GM21619 (cell line): ENCODE measurements around the gene IKZF4.
A peak's percentile ranks its signal among the peaks of the same experiment; 100 is the strongest.
"Not testable (repeated sequence)": the region's sequence is repeated elsewhere in the genome, so short reads cannot be mapped to it uniquely, and the experiment has no call there.

Experiments used
- ATAC-seq: cut with Tn5 transposase; IDR thresholded peaks from one replicate; pipeline ENCODE4 v1.9.1; 2021; ENCODE audit not compliant: unreplicated experiment

IKZF4 gene

DNA sequence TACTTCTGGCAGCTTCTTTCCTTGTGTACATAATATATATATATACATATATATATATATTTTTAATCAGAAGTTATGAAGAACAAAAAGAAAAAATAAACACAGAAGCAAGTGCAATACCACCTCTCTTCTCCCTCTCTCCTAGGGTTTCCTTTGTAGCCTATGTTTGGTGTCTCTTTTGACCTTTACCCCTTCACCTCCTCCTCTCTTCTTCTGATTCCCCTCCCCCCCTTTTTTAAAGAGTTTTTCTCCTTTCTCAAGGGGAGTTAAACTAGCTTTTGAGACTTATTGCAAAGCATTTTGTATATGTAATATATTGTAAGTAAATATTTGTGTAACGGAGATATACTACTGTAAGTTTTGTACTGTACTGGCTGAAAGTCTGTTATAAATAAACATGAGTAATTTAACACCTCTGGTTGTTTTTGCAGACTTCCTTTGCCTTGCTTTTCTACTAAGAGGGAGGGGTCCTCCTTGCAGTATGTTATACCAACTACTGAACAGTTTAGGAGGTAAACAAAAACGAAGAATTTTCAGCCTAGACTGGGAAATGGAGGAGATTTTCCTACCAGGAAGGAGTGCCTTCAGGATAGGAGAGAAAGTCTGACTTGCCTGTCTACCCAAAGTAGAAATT lies 17.3 kb downstream of the IKZF4 start:
- ATAC-seq, result no peak

DNA sequence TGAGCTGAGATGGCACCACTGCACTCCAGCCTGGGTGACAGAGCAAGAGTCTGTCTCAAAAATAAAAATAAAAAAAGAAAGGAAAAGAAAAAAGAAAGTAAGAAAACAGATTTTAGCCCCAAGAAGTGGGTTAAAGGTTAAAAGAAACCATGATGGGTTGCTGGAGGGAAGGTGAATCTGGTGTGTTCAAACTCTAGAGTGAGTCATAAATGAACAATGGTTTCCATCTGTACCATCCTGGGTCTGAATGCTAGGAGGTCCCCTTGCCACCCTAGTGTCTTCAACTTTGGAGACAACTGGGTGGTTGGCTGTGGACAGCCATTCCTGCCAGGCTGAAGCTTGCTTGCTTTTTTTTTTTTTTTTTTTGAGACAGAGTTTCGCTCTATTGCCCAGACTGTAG lies 19.3 kb downstream of the IKZF4 start:
- ATAC-seq, result no peak

DNA sequence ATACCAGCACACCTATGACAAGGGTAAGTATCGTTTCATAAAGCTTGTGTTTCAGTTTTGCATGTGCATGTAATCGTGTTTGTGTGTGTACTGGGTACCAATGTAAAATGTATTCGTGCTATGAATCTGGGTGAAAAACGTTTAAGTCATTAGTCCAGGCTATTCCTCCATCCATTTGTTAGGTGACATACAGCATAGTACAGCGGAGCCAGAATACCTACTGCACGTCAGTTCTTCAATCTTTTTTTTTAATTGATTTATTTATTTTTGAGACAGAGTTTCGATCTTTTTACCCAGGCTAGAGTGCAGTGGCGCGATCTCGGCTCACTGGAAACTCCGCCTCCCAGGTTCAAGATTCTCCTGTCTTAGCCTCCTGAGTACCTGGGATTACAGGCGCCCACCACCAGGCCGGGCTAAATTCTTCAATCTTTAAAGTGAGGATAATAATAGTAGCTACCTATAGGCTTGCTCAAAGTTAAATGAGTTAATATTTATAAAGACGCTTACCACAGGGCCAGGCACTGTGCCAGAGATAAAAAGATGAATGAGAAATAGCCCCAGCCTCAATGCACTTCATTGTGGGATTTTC lies 20.2 kb downstream of the IKZF4 start:
- ATAC-seq, result no peak

DNA sequence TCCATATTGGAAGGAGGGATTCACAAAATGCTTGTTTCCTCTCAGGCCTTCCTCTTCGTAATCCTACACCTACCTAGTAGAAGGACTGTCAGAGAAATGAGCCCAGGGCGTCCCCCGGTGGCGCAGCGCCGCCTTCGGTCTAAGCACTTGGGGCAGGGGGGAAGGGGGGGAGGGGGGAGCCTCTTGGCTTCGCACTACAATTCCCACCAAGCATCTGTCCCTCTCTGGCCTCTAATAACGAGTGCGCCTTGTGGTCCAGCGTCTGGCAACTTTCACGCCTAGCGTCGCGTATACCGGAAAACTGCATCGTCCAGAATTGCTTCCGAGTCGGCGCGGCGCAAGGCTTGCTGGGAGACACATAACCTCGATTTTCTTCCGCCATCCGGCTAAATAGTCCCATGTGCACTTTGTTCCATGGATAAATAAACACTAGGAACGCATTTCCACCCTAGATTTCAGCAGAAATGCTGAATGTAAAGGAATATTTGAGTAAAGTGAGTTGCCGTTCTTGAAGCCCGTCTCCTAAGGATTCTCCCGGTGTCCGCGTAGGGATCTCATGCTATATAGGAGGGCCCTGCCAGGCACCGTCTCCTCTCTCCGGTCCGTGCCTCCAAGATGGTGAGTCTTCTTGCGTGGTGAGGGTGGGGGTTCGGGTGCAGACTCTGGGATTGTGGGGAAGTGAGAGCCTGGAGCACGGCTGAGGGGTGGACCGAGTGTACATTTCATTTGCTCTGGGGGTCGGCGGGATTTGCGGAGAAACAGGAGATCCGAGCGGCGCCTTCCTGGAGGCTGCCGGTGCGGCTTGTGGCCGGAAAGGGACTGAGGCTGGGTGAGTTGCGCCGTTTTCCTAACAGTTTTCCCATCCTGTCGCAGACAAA lies 20.9 kb downstream of the IKZF4 start, which contains the start of gene RPS26:
TSS of gene RPS26 (plus strand) at position 367 of the 878 bp plus-strand sequence. CDS start at position 616, 249 bp downstream.
- peak; percentile 91 for ATAC-seq

DNA sequence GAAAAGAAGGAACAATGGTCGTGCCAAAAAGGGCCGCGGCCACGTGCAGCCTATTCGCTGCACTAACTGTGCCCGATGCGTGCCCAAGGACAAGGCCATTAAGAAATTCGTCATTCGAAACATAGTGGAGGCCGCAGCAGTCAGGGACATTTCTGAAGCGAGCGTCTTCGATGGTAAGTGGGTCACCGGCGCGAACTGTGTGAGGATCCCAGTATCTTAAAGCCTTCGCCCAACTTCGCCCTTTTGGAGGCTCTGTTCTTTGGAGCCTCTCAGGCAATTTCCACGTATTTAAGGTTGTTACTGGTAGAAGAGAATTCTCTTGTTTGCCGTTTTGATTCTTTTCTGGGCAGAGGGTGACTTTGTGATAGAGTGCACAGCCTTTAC lies 21.6 kb downstream of the IKZF4 start:
- ATAC-seq, result not testable (repeated sequence)

DNA sequence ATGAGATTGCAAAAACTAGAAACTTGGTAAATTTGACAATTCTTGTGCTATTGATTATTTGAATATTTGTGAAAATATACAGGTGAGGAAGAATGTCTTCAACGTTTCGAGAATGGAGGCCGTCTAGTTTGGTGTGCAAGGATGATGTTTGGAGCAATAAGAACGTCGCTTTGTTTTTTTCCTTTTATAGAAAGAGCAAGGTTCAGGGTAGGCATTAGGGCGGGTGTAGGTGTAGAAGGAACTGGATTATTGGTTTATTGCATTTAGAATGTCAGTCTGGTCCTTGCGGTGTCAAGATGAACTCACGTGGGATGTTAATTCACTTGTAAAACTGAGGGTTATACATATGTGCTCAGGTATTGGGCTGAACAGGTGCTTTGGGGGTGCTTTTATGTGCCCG lies 22.0 kb downstream of the IKZF4 start:
- no peak for ATAC-seq

DNA sequence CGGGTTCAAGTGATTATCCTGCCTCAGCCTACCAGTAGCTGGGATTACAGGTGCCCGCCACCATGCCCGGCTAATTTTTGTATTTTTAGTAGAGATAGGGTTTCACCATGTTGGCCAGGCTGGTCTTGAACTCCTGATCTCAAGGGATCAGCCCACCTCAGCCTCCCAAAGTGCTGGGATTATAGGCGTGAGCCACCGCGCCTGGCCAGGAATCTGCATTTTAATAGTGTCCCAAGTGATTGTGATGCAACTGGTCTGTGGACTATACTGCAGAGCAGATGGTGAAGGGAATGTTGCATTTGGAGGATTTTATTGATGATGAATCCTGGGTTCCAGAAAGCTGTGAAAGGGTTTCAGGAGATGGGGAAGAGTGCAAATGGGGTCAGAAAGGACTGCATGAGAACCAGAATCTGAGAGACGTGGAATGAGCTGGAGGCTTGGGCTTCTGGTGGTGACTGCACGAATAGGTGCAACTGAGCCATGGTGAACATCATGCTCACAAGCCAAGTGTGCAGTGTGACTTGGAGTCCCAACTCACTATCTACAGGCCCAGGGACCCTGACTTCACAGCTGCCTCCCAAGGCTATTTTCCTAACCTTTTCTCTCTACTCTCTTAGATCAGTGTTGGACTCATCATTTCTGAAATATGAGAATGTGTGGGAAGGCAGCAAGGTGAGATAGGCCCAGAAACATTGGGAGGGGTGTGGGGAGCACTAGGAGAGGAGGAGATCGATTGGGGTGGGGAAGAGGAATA lies 25.4 kb downstream of the IKZF4 start:
- ATAC-seq, result no peak

DNA sequence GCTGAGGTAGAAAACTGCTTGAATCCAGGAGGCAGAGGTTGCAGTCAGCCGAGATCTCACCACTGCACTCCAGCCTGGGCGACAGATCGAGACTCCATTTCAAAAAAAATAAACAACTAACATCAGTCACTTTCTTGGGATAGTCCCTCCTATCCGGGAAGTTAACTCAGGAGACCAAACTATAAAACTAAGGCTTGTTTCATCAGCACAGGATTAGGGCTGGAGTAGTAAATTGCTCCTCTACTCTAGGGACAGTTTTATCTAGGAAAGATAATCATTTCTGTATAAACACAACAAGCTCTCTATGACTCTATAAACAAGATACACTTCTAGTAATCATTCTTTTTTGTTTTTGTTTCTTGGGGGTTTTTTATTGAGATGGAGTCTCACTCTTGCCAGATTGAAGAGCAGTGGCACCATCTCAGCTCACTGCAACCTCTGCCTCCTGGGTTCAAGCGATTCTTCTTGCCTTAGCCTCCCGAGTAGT lies 32.6 kb downstream of the IKZF4 start:
- no peak for ATAC-seq

DNA sequence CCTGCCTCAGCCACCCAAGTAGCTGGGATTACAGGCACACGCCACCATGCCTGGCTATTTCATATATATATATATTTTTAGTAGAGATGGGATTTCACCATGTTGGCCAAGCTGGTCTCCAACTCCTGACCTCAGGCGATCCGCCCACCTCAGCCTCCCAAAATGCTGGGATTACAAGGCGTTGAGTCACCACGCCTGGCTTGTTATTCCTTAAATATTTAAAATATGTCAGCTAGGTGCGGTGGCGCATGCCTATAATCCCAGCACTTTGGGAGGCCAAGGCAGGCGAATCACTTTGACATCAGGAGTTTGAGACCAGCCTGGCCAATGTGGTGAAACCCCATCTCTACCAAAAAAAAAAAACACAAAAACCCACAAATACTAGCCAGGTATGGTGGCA lies 39.1 kb downstream of the IKZF4 start:
- not testable (repeated sequence) for ATAC-seq

DNA sequence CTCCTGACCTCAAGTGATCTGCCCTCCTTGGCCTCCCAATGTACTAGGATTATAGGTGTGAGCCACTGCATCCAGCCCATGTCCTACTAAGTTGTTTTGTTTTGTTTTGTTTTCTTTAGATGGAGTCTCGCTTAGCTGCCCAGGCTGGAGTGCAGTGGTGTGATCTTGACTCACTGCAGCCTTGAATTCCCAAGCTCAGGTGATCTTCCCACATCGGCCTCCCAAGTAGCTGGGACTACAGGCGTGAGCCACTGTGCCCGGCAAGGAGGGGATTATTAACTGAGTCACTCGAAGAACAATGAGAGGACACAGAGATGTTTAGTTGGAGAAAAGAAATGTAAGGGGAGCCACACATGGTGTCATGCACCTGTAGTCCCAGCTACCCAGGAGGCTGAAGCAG lies 41.1 kb downstream of the IKZF4 start:
- ATAC-seq, result no peak

DNA sequence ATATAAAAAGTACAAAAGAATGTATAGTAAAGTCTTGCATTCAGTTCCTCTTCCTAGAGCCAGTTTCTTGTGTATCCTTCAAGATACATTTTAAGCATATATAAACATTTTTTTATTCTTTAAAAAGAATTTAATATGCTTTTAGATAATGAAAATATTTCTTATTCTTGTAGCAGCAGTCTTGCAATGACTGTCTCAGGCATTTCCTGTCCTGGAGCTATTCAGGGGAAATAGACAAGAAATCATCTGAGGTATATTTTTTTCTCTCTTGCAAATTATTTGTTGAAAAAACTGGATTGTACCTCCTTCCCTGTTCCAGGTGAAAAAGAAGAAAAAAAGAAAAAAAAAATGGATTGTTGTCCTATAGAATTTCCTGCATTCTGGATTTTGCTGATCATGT lies 42.2 kb downstream of the IKZF4 start:
- no peak for ATAC-seq

DNA sequence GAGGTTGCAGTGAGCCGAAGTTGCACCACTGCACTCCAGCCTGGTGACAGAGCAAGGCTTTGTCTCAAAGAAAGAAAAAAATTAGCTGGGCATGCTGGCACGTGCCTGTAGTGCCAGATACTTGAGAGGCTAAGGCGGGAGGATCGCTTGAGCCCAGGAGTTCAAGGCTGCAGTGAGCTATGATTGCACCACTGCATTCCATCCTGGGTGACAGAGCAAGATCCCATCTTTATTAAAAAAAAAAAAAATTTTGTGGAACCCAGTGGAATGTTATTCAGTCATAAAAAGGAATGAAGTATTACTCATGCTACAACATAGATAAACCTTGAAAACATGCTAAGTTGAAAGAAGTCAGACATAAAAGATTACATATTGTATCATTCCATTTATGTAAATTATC lies 50.8 kb downstream of the IKZF4 start:
- ATAC-seq, result no peak

DNA sequence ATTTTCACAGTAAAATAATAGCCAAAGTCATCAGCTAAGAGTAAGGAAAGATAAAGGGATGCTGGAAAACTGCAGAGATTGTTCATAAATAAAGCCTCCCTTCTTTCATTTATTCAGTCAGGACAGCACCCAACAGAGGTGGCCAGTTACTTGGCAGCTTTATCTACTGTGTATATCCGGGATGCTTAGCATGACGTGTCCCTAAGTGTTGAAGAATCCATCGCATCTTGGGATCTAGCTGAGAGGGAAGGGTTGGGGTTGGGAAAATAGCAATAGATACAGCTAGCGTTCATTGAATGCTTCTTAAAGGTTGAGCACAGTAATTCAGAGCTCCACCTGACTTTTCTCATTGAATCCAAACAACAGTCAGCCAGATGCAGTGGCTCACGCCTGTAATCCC lies 53.6 kb downstream of the IKZF4 start:
- ATAC-seq, result no peak

DNA sequence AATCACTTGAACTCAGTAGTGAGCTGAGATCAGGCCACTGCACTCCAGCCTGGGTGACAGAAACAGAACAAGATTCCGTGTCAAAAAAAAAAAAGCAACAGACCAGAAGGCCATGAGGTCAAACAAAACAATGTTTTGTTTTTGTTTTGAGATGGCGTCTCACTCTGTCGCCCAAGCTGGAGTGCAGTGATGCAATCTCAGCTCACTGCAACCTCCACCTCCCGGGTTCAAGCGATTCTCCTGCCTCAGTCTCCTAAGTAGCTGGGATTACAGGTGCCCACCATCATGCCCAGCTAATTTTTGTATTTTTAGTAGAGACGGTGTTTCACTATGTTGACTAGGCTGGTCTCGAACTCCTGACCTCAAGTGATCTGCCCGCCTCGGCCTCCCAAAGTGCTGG lies 57.1 kb downstream of the IKZF4 start:
- ATAC-seq, result not testable (repeated sequence)

DNA sequence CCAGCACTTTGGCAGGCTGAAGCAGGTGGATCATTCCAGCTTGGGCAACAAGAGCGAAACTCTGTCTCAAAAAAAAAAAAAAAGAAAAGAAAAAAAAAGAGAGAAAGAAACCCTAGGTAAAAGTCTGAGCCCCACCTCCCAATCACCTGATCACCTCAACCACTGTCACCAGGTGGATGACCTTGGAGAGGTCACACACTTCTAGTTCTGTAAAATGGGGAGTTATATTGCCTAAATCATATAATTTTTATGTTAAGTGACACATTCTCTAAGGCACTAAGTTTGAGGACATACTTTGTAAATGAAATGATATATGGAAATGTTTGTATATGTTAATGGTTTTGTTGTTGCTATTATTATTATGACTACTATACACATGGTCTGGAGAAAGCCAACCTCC lies 57.6 kb downstream of the IKZF4 start:
- ATAC-seq, result no peak

DNA sequence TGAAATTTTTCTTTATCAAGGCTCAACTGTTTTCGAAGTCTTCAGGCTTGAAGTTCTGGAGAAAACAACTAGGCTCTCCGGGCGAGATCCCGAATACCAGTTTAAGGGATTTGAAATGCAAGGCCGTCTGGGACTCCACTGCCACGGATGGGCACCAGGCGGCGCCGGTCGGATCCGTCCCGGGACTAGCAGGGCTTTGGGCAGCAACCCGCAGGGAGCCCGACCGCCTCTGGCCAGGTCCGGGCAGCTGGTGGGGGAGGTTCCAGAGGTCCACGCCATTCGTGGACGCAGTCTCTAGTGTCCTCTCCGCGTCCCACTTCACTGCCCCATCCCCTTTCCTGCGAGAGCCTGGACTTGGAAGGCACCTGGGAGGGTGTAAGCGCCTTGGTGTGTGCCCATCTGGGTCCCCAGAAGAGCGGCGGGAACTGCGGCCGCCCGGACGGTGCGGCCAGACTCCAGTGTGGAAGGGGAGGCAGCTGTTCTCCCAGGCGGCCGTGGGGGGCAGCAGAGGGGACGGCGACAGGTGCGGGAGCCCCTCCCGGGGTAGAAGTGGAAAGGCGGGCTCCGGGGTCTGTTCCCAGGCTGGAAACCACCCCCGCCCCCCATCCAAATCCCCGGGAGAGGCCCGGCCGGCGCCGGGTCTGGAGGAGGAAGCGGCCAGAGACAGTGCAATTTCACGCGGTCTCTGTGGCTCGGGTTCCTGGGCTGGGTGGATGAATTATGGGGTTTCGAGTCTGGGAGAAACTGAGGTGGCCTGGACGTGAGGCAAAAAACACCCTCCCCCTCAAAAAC lies 58.3 kb downstream of the IKZF4 start:
- peak; percentile 61 for ATAC-seq

DNA sequence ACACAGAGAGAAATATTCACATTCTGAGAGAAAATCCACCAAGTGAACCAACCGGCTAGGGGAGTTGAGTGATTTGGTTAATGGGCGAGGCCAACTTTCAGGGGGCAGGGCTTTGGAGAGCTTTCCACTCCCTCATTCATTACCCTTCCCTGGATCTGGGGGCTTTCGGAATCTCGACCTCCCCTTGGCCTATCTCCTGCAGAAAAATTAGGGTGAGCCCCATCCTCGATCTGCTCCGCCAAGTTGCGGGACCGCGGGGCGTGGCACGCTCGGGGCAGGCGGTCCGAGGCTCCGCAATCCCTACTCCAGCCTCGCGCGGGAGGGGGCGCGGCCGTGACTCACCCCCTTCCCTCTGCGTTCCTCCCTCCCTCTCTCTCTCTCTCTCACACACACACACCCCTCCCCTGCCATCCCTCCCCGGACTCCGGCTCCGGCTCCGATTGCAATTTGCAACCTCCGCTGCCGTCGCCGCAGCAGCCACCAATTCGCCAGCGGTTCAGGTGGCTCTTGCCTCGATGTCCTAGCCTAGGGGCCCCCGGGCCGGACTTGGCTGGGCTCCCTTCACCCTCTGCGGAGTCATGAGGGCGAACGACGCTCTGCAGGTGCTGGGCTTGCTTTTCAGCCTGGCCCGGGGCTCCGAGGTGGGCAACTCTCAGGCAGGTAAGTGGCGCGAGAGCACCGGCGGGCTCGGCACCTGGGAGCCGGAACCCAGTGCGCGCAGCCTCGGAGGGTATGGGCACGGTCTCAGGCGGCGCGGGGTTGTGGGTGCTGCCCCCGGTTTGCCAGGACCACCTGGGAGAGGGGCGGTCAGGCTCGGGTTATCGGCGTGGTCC lies 59.1 kb downstream of the IKZF4 start, which contains the start of gene ERBB3:
TSS of gene ERBB3 (plus strand) at position 443 of the 833 bp plus-strand sequence. CDS start at position 579, 136 bp downstream.
- ATAC-seq, result peak; percentile 37

DNA sequence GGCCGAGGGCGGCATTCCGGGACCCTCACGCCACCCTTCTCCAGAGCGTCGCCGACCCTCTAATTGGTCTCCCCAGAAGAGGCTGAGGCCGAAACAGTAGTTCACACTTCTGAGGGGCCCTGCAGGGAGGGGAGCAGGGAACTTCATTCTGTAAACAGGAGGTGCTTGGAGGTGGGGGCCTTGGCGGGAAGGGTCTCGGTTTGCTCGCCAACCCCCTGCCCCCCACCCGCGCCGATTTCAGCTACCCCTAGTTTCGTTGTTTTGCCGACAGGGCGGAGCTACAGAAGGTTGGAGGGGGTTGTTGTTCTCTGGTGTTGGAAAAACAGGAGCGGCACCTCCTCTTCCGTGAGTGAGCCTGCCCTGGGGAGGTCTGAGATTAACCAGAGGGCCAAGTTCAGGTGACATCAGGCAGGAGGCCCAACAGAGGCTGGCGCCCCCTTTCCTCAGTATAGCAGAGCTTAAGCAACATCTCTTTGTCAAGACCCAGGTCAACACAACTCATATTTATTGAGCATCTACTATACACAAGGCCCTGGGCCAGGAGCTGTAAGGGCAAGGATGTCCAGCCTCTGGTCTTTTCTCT lies 59.8 kb downstream of the IKZF4 start:
- no peak for ATAC-seq
